SK-N-SH treated with all-trans-retinoic acid at 6 μM for 48 hours (cell line): ENCODE measurements around the gene TK1.

Experiments used
- BACH2 ChIP-seq: fragments of 250-450 bp; sonication (Bioruptor Pico); IDR thresholded peaks from 2 replicates; pipeline ENCODE4 v1.9.0; 2021; ENCODE audit warnings: mild to moderate bottlenecking, borderline replicate concordance
- ISL1 ChIP-seq: fragments of 250-450 bp; sonication (Bioruptor Pico); IDR thresholded peaks from 2 replicates; pipeline ENCODE4 v2.1.2; 2022; ENCODE audit warnings: mild to moderate bottlenecking, moderate library complexity
- RARB ChIP-seq: fragments of 250-450 bp; sonication (Bioruptor Pico); IDR thresholded peaks from 2 replicates; pipeline ENCODE4 v1.8.0; 2021; ENCODE audit warnings: mild to moderate bottlenecking, moderate library complexity
- TOX ChIP-seq: fragments of 250-450 bp; sonication (Bioruptor Pico); IDR thresholded peaks from 2 replicates; pipeline ENCODE4 v1.8.0; 2021; ENCODE audit warnings: mild to moderate bottlenecking, moderate library complexity, borderline replicate concordance
- ZC3H10 ChIP-seq: fragments of 250-450 bp; sonication (Bioruptor Pico); IDR thresholded peaks from 2 replicates; pipeline ENCODE4 v1.5.1; 2021; ENCODE audit warnings: mild to moderate bottlenecking, moderate library complexity
- ZFP3 ChIP-seq: fragments of 250-450 bp; sonication (Bioruptor Pico); IDR thresholded peaks from 2 replicates; pipeline ENCODE4 v1.5.0; 2020; ENCODE audit warnings: mild to moderate bottlenecking, moderate library complexity
- ZNF565 ChIP-seq: fragments of 450-650 bp; formaldehyde crosslinking; conservative IDR thresholded peaks from 2 replicates; pipeline ENCODE4 v1.5.0; 2020; ENCODE audit warnings: low read depth, mild to moderate bottlenecking, moderate library complexity
- ZNF70 ChIP-seq: fragments of 450-650 bp; formaldehyde crosslinking; IDR thresholded peaks from 2 replicates; pipeline ENCODE4 v1.5.0; 2020; ENCODE audit warnings: mild to moderate bottlenecking, moderate library complexity
- ZNF8 ChIP-seq: fragments of 450-650 bp; formaldehyde crosslinking; IDR thresholded peaks from 2 replicates; pipeline ENCODE4 v1.5.0; 2020; ENCODE audit warnings: mild to moderate bottlenecking, moderate library complexity
- TF ChIP-seq, protein P1 (sequence below): fragments of 250-450 bp; sonication (Bioruptor Pico); IDR thresholded peaks from 2 replicates; pipeline ENCODE4 v1.8.0; 2021; ENCODE audit warnings: low read depth, mild to moderate bottlenecking, moderate library complexity, borderline replicate concordance
- TF ChIP-seq, protein P2 (sequence below): fragments of 250-450 bp; sonication (Bioruptor Pico); IDR thresholded peaks from 2 replicates; pipeline ENCODE4 v1.8.0; 2020; ENCODE audit warnings: mild to moderate bottlenecking, moderate library complexity, borderline replicate concordance

DNA sequence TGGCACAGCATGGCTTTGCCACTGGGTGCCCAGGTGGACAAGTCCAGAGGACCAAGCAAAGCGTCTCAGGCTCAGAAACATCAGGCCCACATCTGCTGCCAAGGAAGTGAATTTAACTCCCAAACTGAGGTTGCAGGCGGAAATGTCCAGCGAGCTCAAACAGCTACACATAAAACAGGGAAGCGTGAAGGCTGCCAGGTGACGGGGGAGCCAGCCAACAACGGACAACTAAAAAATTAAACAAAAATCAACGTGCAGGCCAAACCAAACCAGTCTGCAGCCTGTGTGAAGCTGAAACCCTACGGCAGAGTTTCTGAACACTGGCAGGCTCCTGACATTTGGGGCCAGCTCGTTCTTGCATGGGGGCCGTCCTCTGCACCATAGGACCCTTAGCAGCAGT, 2.5 kb downstream of the TK1 start:
- TF ChIP-seq BACH2 (CRISPR knock-in tag) (no peak), ZNF70 (CRISPR knock-in tag) (no peak), ISL1 (no peak), TOX (CRISPR knock-in tag) (no peak), RARB (CRISPR knock-in tag) (no peak), ZNF8 (CRISPR knock-in tag) (no peak), ZNF565 (CRISPR knock-in tag) (no peak), ZC3H10 (CRISPR knock-in tag) (no peak), ZFP3 (CRISPR knock-in tag) (no peak)
- TF ChIP-seq, protein P1, sequence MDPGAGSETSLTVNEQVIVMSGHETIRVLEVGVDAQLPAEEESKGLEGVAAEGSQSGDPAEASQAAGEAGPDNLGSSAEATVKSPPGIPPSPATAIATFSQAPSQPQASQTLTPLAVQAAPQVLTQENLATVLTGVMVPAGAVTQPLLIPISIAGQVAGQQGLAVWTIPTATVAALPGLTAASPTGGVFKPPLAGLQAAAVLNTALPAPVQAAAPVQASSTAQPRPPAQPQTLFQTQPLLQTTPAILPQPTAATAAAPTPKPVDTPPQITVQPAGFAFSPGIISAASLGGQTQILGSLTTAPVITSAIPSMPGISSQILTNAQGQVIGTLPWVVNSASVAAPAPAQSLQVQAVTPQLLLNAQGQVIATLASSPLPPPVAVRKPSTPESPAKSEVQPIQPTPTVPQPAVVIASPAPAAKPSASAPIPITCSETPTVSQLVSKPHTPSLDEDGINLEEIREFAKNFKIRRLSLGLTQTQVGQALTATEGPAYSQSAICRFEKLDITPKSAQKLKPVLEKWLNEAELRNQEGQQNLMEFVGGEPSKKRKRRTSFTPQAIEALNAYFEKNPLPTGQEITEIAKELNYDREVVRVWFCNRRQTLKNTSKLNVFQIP (CRISPR knock-in tag), result no peak
- TF ChIP-seq, protein P2, sequence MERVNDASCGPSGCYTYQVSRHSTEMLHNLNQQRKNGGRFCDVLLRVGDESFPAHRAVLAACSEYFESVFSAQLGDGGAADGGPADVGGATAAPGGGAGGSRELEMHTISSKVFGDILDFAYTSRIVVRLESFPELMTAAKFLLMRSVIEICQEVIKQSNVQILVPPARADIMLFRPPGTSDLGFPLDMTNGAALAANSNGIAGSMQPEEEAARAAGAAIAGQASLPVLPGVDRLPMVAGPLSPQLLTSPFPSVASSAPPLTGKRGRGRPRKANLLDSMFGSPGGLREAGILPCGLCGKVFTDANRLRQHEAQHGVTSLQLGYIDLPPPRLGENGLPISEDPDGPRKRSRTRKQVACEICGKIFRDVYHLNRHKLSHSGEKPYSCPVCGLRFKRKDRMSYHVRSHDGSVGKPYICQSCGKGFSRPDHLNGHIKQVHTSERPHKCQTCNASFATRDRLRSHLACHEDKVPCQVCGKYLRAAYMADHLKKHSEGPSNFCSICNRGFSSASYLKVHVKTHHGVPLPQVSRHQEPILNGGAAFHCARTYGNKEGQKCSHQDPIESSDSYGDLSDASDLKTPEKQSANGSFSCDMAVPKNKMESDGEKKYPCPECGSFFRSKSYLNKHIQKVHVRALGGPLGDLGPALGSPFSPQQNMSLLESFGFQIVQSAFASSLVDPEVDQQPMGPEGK (CRISPR knock-in tag), result no peak
